Uterus (tissue), 2 donors: ENCODE measurements around the gene SIGLEC10.

ENCODE experiments used
- POLR2A ChIP-seq, 2 donors: fragments of 450-650 bp; IDR thresholded peaks; one replicate each; pipeline ENCODE4 v1.6.1; 2016; ENCODE audit warnings: antibody characterized with exemption in 2 of 2, mild to moderate bottlenecking in 1 of 2, moderate library complexity in 1 of 2
- TF ChIP-seq, protein P1 (sequence below), 4 experiments: fragments of 200-600 bp in 2 of 4; fragments of 450-650 bp in 2 of 4; sonication (generic) in 2 of 4; IDR thresholded peaks; one replicate each; pipeline ENCODE4 v1.5.1; 2016 to 2019; ENCODE audit warnings: antibody characterized with exemption in 4 of 4, mild to moderate bottlenecking in 2 of 4, moderate library complexity in 1 of 4

- TF ChIP-seq, protein P1, sequence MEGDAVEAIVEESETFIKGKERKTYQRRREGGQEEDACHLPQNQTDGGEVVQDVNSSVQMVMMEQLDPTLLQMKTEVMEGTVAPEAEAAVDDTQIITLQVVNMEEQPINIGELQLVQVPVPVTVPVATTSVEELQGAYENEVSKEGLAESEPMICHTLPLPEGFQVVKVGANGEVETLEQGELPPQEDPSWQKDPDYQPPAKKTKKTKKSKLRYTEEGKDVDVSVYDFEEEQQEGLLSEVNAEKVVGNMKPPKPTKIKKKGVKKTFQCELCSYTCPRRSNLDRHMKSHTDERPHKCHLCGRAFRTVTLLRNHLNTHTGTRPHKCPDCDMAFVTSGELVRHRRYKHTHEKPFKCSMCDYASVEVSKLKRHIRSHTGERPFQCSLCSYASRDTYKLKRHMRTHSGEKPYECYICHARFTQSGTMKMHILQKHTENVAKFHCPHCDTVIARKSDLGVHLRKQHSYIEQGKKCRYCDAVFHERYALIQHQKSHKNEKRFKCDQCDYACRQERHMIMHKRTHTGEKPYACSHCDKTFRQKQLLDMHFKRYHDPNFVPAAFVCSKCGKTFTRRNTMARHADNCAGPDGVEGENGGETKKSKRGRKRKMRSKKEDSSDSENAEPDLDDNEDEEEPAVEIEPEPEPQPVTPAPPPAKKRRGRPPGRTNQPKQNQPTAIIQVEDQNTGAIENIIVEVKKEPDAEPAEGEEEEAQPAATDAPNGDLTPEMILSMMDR (IDR thresholded peaks at IDR 0.05) = no peak
- TF ChIP-seq POLR2A (IDR thresholded peaks at IDR 0.05) = no peak
These were observed 40.0 kb upstream of the SIGLEC10 start for GRCh38 chr19:51457351-51458013.
